B cell (primary cell): ENCODE data around the gene CEP170. TPM values are rescaled to one million over a fixed set of nuclear protein-coding genes. Genes with fewer than 3 reads are reported as not detected.

Experiments
- ATAC-seq: fragments of 200-7000 bp; cut with Tn5 transposase; one replicate; pipeline ENCODE4 v1.10.0; 2021; ENCODE audit warnings: low read depth, mild to moderate bottlenecking, moderate number of reproducible peaks, moderate library complexity
- CTCF ChIA-PET: fragments of 350-600 bp; sonication (Branson Sonifier 250); formaldehyde crosslinking; loops from one replicate; lab custom pipeline; 2021; ENCODE audit warnings: antibody characterized with exemption, inconsistent platforms; lab: Charles Lee
- POLR2A ChIA-PET: fragments of 350-600 bp; sonication (Branson Sonifier 250); formaldehyde crosslinking; loops from one replicate; lab custom pipeline; 2021; ENCODE audit warnings: antibody characterized with exemption; lab: Charles Lee
- DNase-seq: peaks from one replicate; pipeline ENCODE4 v3.0.0; 2013
- H2AFZ ChIP-seq: 2 replicates; pipeline ENCODE4 v1.6.1; 2012; ENCODE audit warnings: mild to moderate bottlenecking, low read depth, low read length; ENCODE audit not compliant: insufficient read depth, poor library complexity, severe bottlenecking
- H3K27ac ChIP-seq, 2 donors: 1 replicate in 1 of 2; 2 replicates in 1 of 2; pipeline ENCODE4 v1.5.1; 2012 to 2013; ENCODE audit warnings: low read length in 2 of 2, mild to moderate bottlenecking in 2 of 2, moderate library complexity in 1 of 2
- H3K27me3 ChIP-seq, 4 experiments: fragments of 200-600 bp in 1 of 4; sonication (generic) in 1 of 4; replicated peaks in 1 of 4; 1 replicate in 2 of 4; 2 replicates in 2 of 4; pipeline versions ENCODE4 v1.6.1 to v1.7.0; 2013 to 2016; ENCODE audit warnings: low read length in 3 of 4, mild to moderate bottlenecking in 2 of 4, mixed read lengths in 1 of 4, moderate library complexity in 1 of 4; ENCODE audit not compliant: insufficient read depth in 4 of 4, control insufficient read depth in 3 of 4; ENCODE audit errors: control extremely low read depth in 1 of 4
- H3K36me3 ChIP-seq, 2 experiments: replicated peaks in 1 of 2; 1 replicate in 1 of 2; 2 replicates in 1 of 2; pipeline versions ENCODE4 v1.6.1 to v1.7.1; 2013; ENCODE audit warnings: low read length in 1 of 2; ENCODE audit not compliant: insufficient read depth in 2 of 2, control insufficient read depth in 1 of 2; ENCODE audit errors: control extremely low read depth in 1 of 2, extremely low read depth in 1 of 2
- H3K4me1 ChIP-seq, 2 donors: fragments of 200-600 bp in 1 of 2; sonication (generic) in 1 of 2; 1 replicate in 1 of 2; 2 replicates in 1 of 2; pipeline versions ENCODE4 v1.5.1 to v1.6.1; 2013 to 2017; ENCODE audit warnings: low read length in 2 of 2; ENCODE audit not compliant: control insufficient read depth in 2 of 2, insufficient read depth in 2 of 2
- H3K4me2 ChIP-seq: replicated peaks from 2 replicates; pipeline ENCODE3; 2012; ENCODE audit warnings: mild to moderate bottlenecking, low read depth, low read length; ENCODE audit not compliant: poor library complexity, severe bottlenecking
- H3K4me3 ChIP-seq, 5 experiments: fragments of 200-600 bp in 1 of 5; sonication (generic) in 1 of 5; 1 replicate in 3 of 5; 2 replicates in 2 of 5; pipeline versions ENCODE4 v1.5.1 to v1.7.0; 2011 to 2016; ENCODE audit warnings: low read length in 4 of 5, mild to moderate bottlenecking in 4 of 5, low read depth in 2 of 5, control low read depth in 1 of 5, moderate library complexity in 1 of 5; ENCODE audit not compliant: insufficient read depth in 1 of 5; ENCODE audit errors: control extremely low read depth in 1 of 5, extremely low read depth in 1 of 5
- H3K79me2 ChIP-seq: fragments of 200-600 bp; sonication (generic); one replicate; pipeline ENCODE4 v1.6.0; 2016; ENCODE audit warnings: low read length; ENCODE audit not compliant: control insufficient read depth, insufficient read depth
- H3K9ac ChIP-seq: fragments of 200-600 bp; sonication (generic); 2 replicates; pipeline ENCODE4 v1.6.1; 2017; ENCODE audit warnings: mild to moderate bottlenecking, low read length, moderate library complexity
- H3K9me3 ChIP-seq, 3 donors: one replicate each; pipeline versions ENCODE4 v1.6.1 to v1.7.1; 2013; ENCODE audit warnings: low read length in 2 of 3; ENCODE audit not compliant: control insufficient read depth in 2 of 3, insufficient read depth in 1 of 3; ENCODE audit errors: control extremely low read depth in 1 of 3
- H4K20me1 ChIP-seq: 2 replicates; pipeline ENCODE4 v1.6.0; 2012; ENCODE audit warnings: mild to moderate bottlenecking, low read length; ENCODE audit not compliant: insufficient read depth, control insufficient read depth, poor library complexity, severe bottlenecking
- H3K27ac Mint-ChIP-seq: one replicate; pipeline ENCODE4 v1.8.0; 2021; ENCODE audit warnings: mixed read lengths
- H3K27me3 Mint-ChIP-seq: one replicate; pipeline ENCODE4 v1.8.0; 2021; ENCODE audit warnings: mixed read lengths
- H3K4me1 Mint-ChIP-seq: one replicate; pipeline ENCODE4 v1.8.0; 2021; ENCODE audit warnings: mixed read lengths
- H3K4me3 Mint-ChIP-seq: one replicate; pipeline ENCODE4 v1.8.0; 2021; ENCODE audit warnings: mixed read lengths
- H3K9me3 Mint-ChIP-seq: one replicate; pipeline ENCODE4 v1.8.0; 2022; ENCODE audit warnings: mixed read lengths; ENCODE audit not compliant: insufficient read depth
- EZH2 ChIP-seq: IDR thresholded peaks from 2 replicates; pipeline ENCODE4 v1.6.1; 2012; ENCODE audit warnings: borderline replicate concordance, low read depth, mild to moderate bottlenecking, moderate library complexity, low read length; ENCODE audit not compliant: insufficient read depth, poor library complexity, severe bottlenecking
- WGBS: methylation state at CpG from one replicate; pipeline ENCODE4 v1.1.5; 2013; ENCODE audit warnings: missing lambda C conversion rate; ENCODE audit not compliant: insufficient coverage; 5-methylcytosine and 5-hydroxymethylcytosine counted together
- intact Hi-C: fragments of 100-400 bp; cut with micrococcal nuclease; formaldehyde crosslinking; loops from one replicate; pipeline ENCODE4 v1.10.0; 2022
- polyA plus RNA-seq: library from polyadenylated mRNA; depleted of rRNA; stranded (reverse); fragments of >200 nt; gene quantifications from 2 replicates; pipeline ENCODE4 v1.2.3, GENCODE V29; 2012
- total RNA-seq, 2 donors: library from RNA; stranded (reverse); fragments of 120-200 nt in 1 of 2; gene quantifications; 1 replicate in 1 of 2; 2 replicates in 1 of 2; pipeline versions ENCODE4 v1.2.3 to v1.2.4, GENCODE V29; 2013 to 2022
- TF ChIP-seq, protein P1 (sequence below): fragments of 200-600 bp; IDR thresholded peaks from one replicate; pipeline ENCODE4 v1.8.0; 2022; ENCODE audit warnings: antibody characterized with exemption, mild to moderate bottlenecking

CEP170 gene
- total and polyA plus RNA-seq, 2 donors (not counting 1 experiment from before 2014, with no cell fraction given), result 27.3 to 145 TPM

- Histone ChIP-seq H3K4me2 (peak overlapping the region; percentile 29), H3K27me3 (no peaks in the 10 kb centered on the region), H3K4me1 (peaks cover 23 to 29% of the 10 kb centered on the region in 2 donors), H3K36me3 (no peaks in the 10 kb centered on the region), H3K9me3 (no peaks in the 10 kb centered on the region), H3K79me2 (peaks cover 96% of the 10 kb centered on the region), H3K4me3 (no peak overlapping the region), H2AFZ (no peak overlapping the region), H3K9ac (no peak overlapping the region), H4K20me1 (no peaks in the 10 kb centered on the region), H3K27ac (peak overlapping the region in 1 of 2 donors; percentile 56)
- intact Hi-C loops, result no loop called here
- Mint-ChIP-seq H3K4me1 (peaks cover 65% of the 10 kb centered on the region), H3K27me3 (no peaks in the 10 kb centered on the region), H3K27ac (peak overlapping the region; percentile 72), H3K4me3 (peak overlapping the region; percentile 44), H3K9me3 (peaks cover under 1% of the 10 kb centered on the region)
- ATAC-seq, result peak; percentile 63
- POLR2A ChIA-PET, result interaction anchor here (0.5 to 1.0 kb wide), 3 partner anchors 8 to 804 kb away, joined by 3 to 8 read pairs (median 6); partner anchors contain the start of genes CEP170 and SDCCAG8
- peak; percentile 64 for DNase-seq
- TF ChIP-seq EZH2, result no peak
- TF ChIP-seq, protein P1, sequence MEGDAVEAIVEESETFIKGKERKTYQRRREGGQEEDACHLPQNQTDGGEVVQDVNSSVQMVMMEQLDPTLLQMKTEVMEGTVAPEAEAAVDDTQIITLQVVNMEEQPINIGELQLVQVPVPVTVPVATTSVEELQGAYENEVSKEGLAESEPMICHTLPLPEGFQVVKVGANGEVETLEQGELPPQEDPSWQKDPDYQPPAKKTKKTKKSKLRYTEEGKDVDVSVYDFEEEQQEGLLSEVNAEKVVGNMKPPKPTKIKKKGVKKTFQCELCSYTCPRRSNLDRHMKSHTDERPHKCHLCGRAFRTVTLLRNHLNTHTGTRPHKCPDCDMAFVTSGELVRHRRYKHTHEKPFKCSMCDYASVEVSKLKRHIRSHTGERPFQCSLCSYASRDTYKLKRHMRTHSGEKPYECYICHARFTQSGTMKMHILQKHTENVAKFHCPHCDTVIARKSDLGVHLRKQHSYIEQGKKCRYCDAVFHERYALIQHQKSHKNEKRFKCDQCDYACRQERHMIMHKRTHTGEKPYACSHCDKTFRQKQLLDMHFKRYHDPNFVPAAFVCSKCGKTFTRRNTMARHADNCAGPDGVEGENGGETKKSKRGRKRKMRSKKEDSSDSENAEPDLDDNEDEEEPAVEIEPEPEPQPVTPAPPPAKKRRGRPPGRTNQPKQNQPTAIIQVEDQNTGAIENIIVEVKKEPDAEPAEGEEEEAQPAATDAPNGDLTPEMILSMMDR, result no peak
- CTCF ChIA-PET, result interaction anchor here (1.0 to 2.6 kb wide), 2 partner anchors 9 to 38 kb away, joined by 4 to 6 read pairs; partner anchors contain the start of genes CEP170 and SDCCAG8
- WGBS, result 0% methylated on average over 1 of the region's 1 CpG
These were observed 8.2 kb downstream of the CEP170 start for GRCh38 chr1:243246916-243247315.

- Histone ChIP-seq H3K4me3 (peak overlapping the region in 1 of 5 experiments; percentile 14), H3K9ac (peak overlapping the region; percentile 11), H3K27me3 (no peaks in the 10 kb centered on the region), H3K4me1 (peaks cover 23 to 26% of the 10 kb centered on the region in 2 donors), H3K36me3 (no peaks in the 10 kb centered on the region), H3K79me2 (peaks cover 97% of the 10 kb centered on the region), H4K20me1 (no peaks in the 10 kb centered on the region), H3K9me3 (no peaks in the 10 kb centered on the region), H2AFZ (peak overlapping the region; percentile 12), H3K27ac (peak overlapping the region in 1 of 2 donors; percentile 51), H3K4me2 (peak overlapping the region; percentile 22)
- DNase-seq (no peak), ATAC-seq (no peak)
- no peak for TF ChIP-seq EZH2
- TF ChIP-seq, protein P1, result no peak
- ChIA-PET CTCF (interaction anchor here (0.8 kb wide), 1 partner anchor 12 kb away, joined by 3 read pairs; the partner anchor contains the start of gene SDCCAG8), POLR2A (interaction anchor here (1.0 kb wide), 1 partner anchor 17 kb away, joined by 3 read pairs; no protein-coding TSS in a partner anchor)
- 73% methylated on average over 8 of the region's 9 CpGs for WGBS
- Mint-ChIP-seq H3K9me3 (peaks cover 2% of the 10 kb centered on the region), H3K27me3 (no peaks in the 10 kb centered on the region), H3K27ac (peak overlapping the region; percentile 65), H3K4me1 (peaks cover 52% of the 10 kb centered on the region), H3K4me3 (peak overlapping the region; percentile 63)
- intact Hi-C loops, result no loop called here
These were observed 10.6 kb downstream of the CEP170 start for GRCh38 chr1:243244432-243244841.
